ENCODE measurements around the gene GNLY.
"Not testable (repeated sequence)": the region's sequence is repeated elsewhere in the genome, so short reads cannot be mapped to it uniquely, and the experiment has no call there.

The GNLY gene

DNA sequence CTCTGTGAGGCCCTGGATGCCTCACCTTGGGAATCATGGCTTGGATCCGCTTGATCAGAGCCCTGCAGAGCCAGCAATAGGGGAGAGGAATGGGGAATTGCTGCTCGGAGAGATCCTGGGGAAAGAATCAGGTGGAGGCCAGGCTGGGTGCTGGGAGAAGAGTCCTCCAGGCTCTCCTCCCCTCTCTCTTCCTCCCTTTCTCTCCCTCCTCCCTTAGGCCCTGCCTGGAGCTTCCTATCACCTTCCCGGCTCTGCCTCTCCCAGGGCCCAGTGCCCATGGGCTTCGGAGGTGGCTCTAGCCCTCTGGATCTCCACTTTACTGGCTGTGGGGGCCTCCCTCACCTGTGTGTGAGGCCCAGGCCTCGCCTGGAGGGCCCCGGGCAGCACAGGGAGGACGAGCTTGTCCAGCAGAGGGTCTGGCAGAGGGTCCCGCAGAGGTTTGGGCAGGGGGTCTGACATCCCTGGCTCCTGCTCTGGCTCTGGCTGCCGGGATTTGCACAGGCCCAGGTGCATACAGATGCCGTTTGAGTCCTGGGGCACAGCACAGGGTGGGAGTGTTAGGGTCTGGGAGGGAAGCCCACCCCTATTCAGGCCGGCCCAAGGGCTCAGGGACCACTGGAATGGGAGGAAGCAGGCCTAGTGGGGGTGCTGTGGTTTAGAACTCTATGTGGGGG is 28.8 kb upstream of the GNLY start:
- DNase-seq = no peak

DNA sequence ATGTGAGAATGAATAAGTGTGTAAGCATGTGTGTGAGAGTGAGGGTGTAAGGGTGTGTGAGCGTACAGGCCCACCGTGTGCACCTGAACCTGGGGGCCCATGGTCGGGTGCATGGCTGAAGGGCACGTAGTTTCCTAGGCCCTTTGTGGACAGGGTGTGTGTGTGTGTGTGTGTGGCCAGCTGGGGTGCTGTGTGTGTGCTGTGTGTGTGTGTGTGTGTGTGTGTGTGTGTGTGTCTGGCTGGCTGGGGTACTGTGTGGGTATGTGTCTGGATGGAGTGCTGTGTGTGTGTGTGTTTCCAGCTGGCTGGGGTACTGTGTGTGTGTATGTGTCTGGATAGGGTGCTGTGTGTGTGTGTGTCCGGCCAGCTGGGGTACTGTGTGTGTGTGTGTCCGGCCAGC is 28.1 kb upstream of the GNLY start:
- no peak for DNase-seq

DNA sequence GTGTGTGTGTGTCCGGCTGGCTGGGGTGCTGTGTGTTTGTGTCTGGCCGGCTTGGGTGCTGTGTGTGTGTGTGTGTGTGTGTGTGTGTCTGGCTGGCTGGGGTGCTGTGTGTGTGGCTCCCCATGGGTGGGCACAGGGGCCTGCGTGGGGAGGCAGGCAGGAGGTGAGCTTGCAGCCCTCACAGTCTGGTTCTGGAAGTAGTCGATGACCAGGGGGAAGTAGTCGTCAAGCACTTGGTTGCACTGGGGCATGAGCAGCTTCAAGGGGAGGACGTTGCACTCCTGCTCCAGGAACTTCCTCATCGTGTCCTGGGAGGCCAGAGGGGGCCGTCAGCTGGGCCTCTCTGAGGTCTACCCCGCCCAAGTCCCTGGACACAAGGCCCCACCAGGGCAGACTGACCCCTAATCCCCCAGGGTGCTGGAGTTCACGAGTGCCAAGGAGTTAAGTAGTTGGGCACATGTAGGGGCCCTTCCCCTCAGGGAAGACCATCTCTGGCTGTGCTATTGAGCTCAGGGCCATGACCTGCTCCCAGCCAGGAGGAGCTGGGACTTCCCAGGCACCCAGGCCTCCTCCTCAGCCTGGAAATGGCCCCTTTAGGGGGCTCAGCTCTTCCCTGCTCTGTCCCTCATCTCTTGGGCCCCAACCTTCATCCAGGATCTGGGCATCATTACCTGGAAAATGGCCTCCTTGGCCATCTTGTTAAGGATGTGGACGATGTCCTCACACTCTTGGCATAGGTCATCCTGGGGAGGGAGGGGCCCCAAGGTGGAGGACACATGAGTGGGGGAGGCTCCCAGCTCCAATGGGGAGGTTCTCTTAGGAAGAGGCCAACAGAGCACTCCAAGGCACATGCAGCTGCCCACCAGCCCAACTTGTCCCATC is 27.5 kb upstream of the GNLY start:
- no peak for DNase-seq

- DNase-seq = no peak
These were observed 26.6 kb upstream of the GNLY start for GRCh38 chr2:85667561-85668008.

- no peak for DNase-seq
These were observed 25.9 kb upstream of the GNLY start, which contains the start of gene SFTPB for GRCh38 chr2:85668009-85668856. TSS of gene SFTPB (minus strand) at chr2:85668199. CDS start at chr2:85668183, 16 bp downstream.

DNA sequence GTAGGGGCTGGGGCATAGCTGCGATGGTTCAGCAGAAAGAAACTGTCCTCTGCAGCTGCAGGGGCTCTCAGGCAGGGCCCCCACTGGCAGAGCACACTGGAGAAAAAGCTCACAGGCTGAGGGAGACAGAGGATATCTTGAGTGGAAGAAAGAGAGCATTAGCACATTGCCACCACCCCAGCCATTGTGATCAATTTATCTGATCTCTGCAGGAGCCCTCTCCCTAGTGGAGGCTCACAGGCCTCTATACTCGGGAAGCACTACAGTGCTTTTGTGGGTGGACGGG is 25.4 kb upstream of the GNLY start:
- DNase-seq = no peak

DNA sequence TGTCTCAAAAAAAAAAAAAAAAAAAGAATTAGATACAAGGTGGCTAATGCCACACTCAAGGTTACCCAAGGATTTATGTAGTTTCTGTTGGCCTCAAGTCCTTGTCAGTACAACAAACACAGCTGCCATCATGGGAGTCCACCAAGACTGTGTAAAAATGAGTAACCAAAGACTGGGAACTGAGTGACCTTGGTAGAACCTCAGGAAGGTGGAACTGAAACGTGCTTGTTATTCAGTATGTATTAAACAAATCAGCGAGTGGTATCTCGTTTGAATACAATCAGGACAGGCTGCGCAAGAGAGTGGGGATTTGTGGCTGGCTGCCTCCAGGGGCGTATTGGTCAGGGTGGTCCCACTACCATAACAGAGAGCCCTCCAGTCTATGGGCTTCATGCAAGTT is 24.6 kb upstream of the GNLY start:
- no peak for DNase-seq

DNA sequence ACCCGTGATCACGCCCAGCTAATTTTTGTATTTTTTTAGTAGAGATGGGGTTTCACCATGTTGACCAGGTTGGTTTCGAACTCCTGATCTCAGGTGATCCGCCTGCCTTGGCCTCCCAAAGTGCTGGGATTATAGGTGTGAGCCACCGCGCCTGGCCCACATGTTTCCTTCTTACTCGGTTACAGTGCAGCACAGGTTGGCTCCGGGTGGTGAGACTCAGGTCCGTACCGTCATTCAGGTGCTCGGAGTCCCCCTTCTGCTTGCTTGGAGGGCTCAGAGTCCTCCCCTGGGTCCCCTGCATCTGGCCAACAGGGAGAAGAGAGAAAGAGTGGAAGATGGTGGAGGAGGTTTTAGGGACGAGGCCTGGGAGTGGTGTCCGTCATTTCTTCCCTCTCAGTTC is 23.7 kb upstream of the GNLY start:
- not testable (repeated sequence) for DNase-seq

DNA sequence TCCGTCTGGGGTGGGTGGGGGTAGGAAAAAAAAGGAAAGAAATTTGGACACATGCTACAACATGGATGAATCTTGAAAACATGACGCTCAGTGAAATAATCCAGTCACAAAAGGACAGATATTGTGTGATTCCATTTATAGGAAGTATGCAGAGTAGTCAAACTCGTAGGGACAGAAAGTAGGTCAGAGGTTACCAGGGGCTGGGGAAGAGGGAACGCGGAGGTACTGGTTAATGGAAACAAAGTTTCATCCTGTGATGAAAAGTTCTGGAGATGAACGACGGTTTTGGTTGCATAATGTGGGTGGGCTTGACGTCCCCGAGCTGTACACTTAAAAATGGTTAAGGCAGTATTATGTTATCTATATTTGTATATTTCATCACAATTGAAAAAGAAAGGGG is 21.7 kb upstream of the GNLY start:
- DNase-seq = no peak

DNA sequence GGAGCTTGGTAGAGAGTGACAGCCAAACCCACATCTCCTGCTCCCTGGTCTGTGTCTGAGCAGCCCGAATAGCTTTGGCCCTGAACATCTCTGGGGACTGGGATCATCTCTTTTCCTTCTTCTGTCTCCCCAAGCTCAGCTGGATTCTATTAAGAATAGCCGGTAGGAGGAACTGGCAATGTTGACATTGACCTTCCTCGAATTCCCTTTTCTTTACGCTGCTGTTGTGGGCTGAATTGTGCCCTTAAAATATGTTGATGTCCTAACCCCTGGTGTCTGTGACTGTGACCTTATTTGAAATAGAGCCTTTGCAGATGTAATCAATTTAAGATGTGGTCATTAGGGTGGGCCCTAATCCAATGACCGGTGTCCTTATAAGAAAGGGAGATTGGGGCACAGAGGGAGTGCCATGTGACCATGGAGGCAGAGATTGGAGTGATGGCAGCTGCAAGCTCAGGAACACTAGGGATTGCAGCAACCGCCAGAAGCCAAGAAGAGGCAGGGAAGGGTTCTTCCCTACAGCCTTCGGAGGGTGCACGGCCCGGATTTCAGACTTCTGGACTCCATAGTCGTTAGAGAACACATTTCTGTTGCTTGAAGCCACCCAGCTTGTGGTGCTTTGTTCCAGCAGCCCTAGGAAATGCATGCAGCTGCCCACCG is 20.3 kb upstream of the GNLY start:
- DNase-seq = no peak

- no peak for DNase-seq
These were observed 19.7 kb upstream of the GNLY start for GRCh38 chr2:85674417-85674816.

DNA sequence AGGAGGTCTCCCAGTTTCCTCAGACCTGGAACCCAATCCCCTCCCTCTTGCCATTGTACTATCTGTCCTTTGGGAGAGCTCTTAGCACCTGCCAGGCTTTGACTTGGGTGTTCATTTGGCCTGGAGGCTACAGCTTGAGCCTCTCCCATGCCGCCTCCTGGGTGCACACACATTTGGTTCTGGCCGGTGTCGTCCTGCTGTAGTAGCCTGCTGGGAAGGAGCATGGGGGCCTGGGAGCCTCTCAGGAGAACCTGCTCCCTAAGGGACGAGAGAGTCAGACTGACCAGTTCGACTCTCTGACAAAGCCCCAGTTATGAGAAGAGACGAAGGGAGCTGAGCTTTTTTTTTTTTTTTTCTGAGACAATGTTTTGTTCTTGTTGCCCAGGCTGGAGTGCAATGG is 18.7 kb upstream of the GNLY start:
- no peak for DNase-seq

DNA sequence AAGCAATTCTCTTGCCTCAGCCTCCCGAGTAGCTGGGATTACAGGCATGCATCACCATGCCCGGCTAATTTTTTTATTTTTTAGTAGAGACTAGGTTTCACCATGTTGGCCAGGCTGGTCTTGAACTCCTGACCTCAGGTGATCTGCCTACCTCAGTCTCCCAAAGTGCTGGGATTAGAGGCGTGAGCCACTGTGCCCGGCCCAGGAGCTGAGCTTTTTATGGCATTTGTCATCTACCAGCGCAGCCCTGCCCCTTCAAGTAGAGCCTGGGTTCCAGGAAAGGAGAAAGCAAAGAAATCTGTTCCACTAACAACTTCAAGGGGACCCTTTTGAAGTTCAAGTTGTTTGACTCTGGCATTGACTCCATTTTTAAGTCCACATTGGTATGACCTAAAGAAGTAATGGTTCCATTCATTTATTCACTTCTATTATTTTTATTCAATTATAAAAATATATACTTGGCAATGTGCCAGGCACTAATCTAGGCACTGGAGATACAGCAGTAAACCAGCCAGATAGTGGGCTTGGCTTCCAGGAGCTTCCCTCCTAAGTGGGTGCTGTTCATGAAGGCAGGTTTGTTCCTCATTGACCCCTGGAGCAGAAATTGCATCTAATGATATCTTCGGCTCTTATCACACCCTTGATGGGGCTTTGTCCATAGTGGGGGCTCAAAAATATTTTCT is 18.2 kb upstream of the GNLY start:
- DNase-seq = no peak

DNA sequence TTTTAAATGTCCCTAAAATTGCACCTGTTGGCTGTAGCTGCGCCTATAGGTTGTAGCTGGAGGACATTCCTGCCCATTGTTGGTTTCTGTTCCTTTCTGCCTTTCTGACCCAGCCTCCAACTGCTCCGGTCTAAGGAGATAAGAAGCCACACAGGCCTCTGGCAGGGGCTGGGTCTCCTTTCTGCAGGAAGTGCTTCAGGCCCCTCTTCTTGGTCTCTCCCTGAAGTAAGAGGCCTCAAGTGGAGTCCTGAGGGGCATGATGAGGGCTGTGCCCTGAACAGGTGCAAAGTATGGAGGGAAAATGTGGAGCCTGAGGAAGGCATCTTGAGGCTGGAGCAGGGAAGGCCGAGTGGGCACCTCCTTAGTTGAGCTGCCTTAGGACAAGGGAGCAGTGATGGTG is 15.8 kb upstream of the GNLY start:
- no peak for DNase-seq

- no peak for DNase-seq
These were observed 15.1 kb upstream of the GNLY start for GRCh38 chr2:85678794-85679672.

DNA sequence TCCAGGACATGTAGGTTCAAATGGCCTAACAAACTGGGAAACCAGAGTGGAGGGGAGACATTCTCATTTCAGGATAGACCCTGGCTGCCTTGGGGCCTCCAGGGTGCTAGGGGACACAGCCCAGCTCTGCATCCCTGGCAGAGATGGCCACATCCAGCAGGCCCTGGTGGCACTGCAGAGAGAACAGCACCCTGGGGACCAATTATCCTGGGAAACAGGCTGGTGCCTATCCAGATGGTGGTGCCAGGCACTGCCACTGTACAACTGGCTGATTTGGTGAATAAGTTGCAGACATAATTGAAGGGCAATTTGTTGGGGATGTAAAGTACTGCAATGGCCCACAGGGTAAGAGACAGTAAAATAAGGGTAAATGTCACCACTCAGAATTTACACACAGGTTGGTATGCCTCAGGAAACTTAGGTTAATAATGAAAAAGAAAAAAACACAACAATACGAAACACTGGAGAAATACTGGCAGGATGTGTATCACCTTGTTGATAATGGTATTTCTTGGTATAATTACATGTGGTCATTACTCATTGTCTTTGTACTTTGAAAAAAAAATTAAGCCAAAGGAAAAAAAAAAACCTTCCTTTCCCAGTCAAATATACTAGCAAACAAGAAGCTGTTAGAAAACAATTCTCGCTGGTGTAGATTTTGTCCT is 13.3 kb upstream of the GNLY start:
- no peak for DNase-seq

GRCh38 chr2:85681372-85681763 is 12.8 kb upstream of the GNLY start:
- no peak for DNase-seq

DNA sequence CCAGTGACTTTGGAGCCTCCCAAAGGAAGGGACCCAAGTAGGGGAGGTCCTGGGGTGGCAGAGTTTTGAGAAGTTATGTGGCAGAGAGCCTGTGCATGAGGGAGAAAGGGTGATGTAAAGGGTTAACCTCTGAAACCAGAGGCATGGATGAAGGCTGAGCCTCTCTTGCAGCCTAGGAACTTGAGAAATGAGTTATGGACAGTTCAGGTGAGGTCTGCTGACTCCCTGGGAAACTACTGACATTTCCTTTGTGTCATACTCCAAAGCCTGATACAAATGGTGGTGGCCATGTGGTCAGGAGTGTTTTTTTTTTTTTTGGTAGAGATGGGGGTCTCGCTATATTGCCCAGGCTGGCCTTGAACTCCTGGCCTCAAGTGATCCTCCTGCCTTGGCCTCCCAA is 12.4 kb upstream of the GNLY start:
- no peak for DNase-seq

- DNase-seq = no peak
These were observed 11.8 kb upstream of the GNLY start for GRCh38 chr2:85682378-85682777.

DNA sequence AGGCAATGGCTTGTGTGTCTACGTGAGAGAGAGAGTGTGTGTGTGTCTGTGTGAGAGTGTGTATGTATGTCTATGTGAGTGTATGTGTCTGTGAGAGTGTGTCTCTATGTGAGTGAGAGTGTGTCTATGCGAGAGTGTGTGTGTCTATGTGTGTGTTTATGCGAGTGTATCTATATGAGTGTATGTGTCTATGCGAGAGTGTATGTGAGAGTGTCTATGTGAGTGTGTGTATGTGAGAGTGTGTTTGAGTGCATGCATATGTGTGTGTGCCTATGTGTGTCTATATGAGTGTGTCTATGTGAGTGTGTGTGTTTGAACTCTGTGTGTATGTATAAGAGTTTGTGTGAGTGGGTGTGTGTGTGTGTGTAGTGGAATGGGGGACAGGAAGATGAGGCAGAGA is 9.8 kb upstream of the GNLY start:
- DNase-seq = no peak

GRCh38 chr2:85684806-85685205 is 9.4 kb upstream of the GNLY start:
- peak; percentile 55 for DNase-seq

Data from NCI-H1417 treated with DMSO at 0.1 percent for 48 hours (cell line).